Activated naive CD8-positive, alpha-beta T cell (primary cell): ENCODE data around the gene MAP2K4.
"Not testable (repeated sequence)": the region's sequence is repeated elsewhere in the genome, so short reads cannot be mapped to it uniquely, and the experiment has no call there.

Experiments
- H3K27ac Mint-ChIP-seq: one replicate; pipeline ENCODE4 v1.8.0; 2021; ENCODE audit warnings: mixed read lengths
- H3K27me3 Mint-ChIP-seq: one replicate; pipeline ENCODE4 v1.8.0; 2021; ENCODE audit warnings: mixed read lengths
- H3K36me3 Mint-ChIP-seq: one replicate; pipeline ENCODE4 v1.8.0; 2021; ENCODE audit warnings: mixed read lengths
- H3K4me1 Mint-ChIP-seq: one replicate; pipeline ENCODE4 v1.8.0; 2021; ENCODE audit warnings: low read depth, mixed read lengths
- H3K4me3 Mint-ChIP-seq: one replicate; pipeline ENCODE4 v1.8.0; 2021; ENCODE audit warnings: mild to moderate bottlenecking, mixed read lengths
- H3K9me3 Mint-ChIP-seq: one replicate; pipeline ENCODE4 v1.8.0; 2021; ENCODE audit warnings: low read depth, mixed read lengths

The MAP2K4 gene

GRCh38 chr17:12133183-12133582 lies 112.5 kb downstream of the MAP2K4 start:
- peaks cover 55% of the 10 kb centered on the region for H3K36me3 Mint-ChIP-seq
- H3K27me3 Mint-ChIP-seq: no peaks in the 10 kb centered on the region
- no peaks in the 10 kb centered on the region for H3K4me1 Mint-ChIP-seq
- peaks cover 6% of the 10 kb centered on the region for H3K9me3 Mint-ChIP-seq
- no peak overlapping the region for H3K4me3 Mint-ChIP-seq
- H3K27ac Mint-ChIP-seq: no peak overlapping the region

- no peak overlapping the region for H3K27ac Mint-ChIP-seq
- peaks cover 57% of the 10 kb centered on the region for H3K36me3 Mint-ChIP-seq
- H3K4me3 Mint-ChIP-seq: no peak overlapping the region
- H3K9me3 Mint-ChIP-seq: peaks cover 6% of the 10 kb centered on the region
- no peaks in the 10 kb centered on the region for H3K4me1 Mint-ChIP-seq
- H3K27me3 Mint-ChIP-seq: no peaks in the 10 kb centered on the region
Observed at GRCh38 chr17:12134101-12134500, 113.4 kb downstream of the MAP2K4 start.

- Mint-ChIP-seq H3K4me3 (no peak overlapping the region), H3K36me3 (peaks cover 54% of the 10 kb centered on the region), H3K9me3 (peaks cover 6% of the 10 kb centered on the region), H3K27me3 (no peaks in the 10 kb centered on the region), H3K4me1 (no peaks in the 10 kb centered on the region), H3K27ac (no peak overlapping the region)
Observed at GRCh38 chr17:12134587-12134986, 113.9 kb downstream of the MAP2K4 start.

GRCh38 chr17:12136243-12136642 lies 115.6 kb downstream of the MAP2K4 start:
- Mint-ChIP-seq H3K9me3 (peaks cover 6% of the 10 kb centered on the region), H3K27ac (no peak overlapping the region), H3K4me3 (no peak overlapping the region), H3K4me1 (no peaks in the 10 kb centered on the region), H3K36me3 (peaks cover 55% of the 10 kb centered on the region), H3K27me3 (no peaks in the 10 kb centered on the region)

GRCh38 chr17:12136646-12137045 lies 116.0 kb downstream of the MAP2K4 start:
- peaks cover 57% of the 10 kb centered on the region for H3K36me3 Mint-ChIP-seq
- H3K9me3 Mint-ChIP-seq: peaks cover 6% of the 10 kb centered on the region
- H3K27ac Mint-ChIP-seq: no peak overlapping the region
- no peak overlapping the region for H3K4me3 Mint-ChIP-seq
- no peaks in the 10 kb centered on the region for H3K4me1 Mint-ChIP-seq
- no peaks in the 10 kb centered on the region for H3K27me3 Mint-ChIP-seq

- Mint-ChIP-seq H3K4me1 (no peaks in the 10 kb centered on the region), H3K36me3 (peaks cover 54% of the 10 kb centered on the region), H3K27me3 (no peaks in the 10 kb centered on the region), H3K27ac (no peak overlapping the region), H3K9me3 (peaks cover 6% of the 10 kb centered on the region), H3K4me3 (no peak overlapping the region)
Observed at GRCh38 chr17:12137859-12138258, 117.2 kb downstream of the MAP2K4 start.

- Mint-ChIP-seq H3K9me3 (peaks cover 12% of the 10 kb centered on the region), H3K36me3 (peaks cover 61% of the 10 kb centered on the region), H3K27ac (no peak overlapping the region), H3K4me1 (no peaks in the 10 kb centered on the region), H3K27me3 (no peaks in the 10 kb centered on the region), H3K4me3 (no peak overlapping the region)
Observed at GRCh38 chr17:12140685-12141084, 120.0 kb downstream of the MAP2K4 start.

GRCh38 chr17:12162187-12162586 lies 141.5 kb downstream of the MAP2K4 start:
- not testable (repeated sequence) for H3K4me3 Mint-ChIP-seq, H3K36me3 Mint-ChIP-seq, H3K27me3 Mint-ChIP-seq, H3K4me1 Mint-ChIP-seq, H3K27ac Mint-ChIP-seq
- peaks cover 22% of the 10 kb centered on the region for H3K9me3 Mint-ChIP-seq

- Mint-ChIP-seq H3K9me3 (peaks cover 13% of the 10 kb centered on the region), H3K27me3 (no peaks in the 10 kb centered on the region), H3K4me1 (no peaks in the 10 kb centered on the region), H3K4me3 (no peak overlapping the region), H3K27ac (no peak overlapping the region), H3K36me3 (peaks cover 2% of the 10 kb centered on the region)
Observed at GRCh38 chr17:12164085-12164484, 143.4 kb downstream of the MAP2K4 start.

- H3K9me3 Mint-ChIP-seq: no peaks in the 10 kb centered on the region
- no peaks in the 10 kb centered on the region for H3K4me1 Mint-ChIP-seq
- no peaks in the 10 kb centered on the region for H3K36me3 Mint-ChIP-seq
- H3K27ac Mint-ChIP-seq: no peak overlapping the region
- H3K4me3 Mint-ChIP-seq: no peak overlapping the region
- H3K27me3 Mint-ChIP-seq: peaks cover 5% of the 10 kb centered on the region
Observed at GRCh38 chr17:12178644-12179330, 158.1 kb downstream of the MAP2K4 start.

GRCh38 chr17:12180644-12181261 lies 160.1 kb downstream of the MAP2K4 start:
- no peaks in the 10 kb centered on the region for H3K27me3 Mint-ChIP-seq
- H3K27ac Mint-ChIP-seq: no peak overlapping the region
- no peaks in the 10 kb centered on the region for H3K9me3 Mint-ChIP-seq
- H3K36me3 Mint-ChIP-seq: no peaks in the 10 kb centered on the region
- no peak overlapping the region for H3K4me3 Mint-ChIP-seq
- no peaks in the 10 kb centered on the region for H3K4me1 Mint-ChIP-seq

- H3K4me3 Mint-ChIP-seq: no peak overlapping the region
- no peaks in the 10 kb centered on the region for H3K36me3 Mint-ChIP-seq
- H3K27ac Mint-ChIP-seq: no peak overlapping the region
- no peaks in the 10 kb centered on the region for H3K4me1 Mint-ChIP-seq
- no peaks in the 10 kb centered on the region for H3K27me3 Mint-ChIP-seq
- H3K9me3 Mint-ChIP-seq: peaks cover 22% of the 10 kb centered on the region
Observed at GRCh38 chr17:12187658-12188057, 167.0 kb downstream of the MAP2K4 start.

GRCh38 chr17:12193144-12193735 lies 172.6 kb downstream of the MAP2K4 start:
- H3K9me3 Mint-ChIP-seq: peaks cover 10% of the 10 kb centered on the region
- no peaks in the 10 kb centered on the region for H3K4me1 Mint-ChIP-seq
- H3K4me3 Mint-ChIP-seq: no peak overlapping the region
- peaks cover 2% of the 10 kb centered on the region for H3K27me3 Mint-ChIP-seq
- H3K36me3 Mint-ChIP-seq: no peaks in the 10 kb centered on the region
- no peak overlapping the region for H3K27ac Mint-ChIP-seq
